ENCODE results near the gene MAFF.

MAFF gene

DNA sequence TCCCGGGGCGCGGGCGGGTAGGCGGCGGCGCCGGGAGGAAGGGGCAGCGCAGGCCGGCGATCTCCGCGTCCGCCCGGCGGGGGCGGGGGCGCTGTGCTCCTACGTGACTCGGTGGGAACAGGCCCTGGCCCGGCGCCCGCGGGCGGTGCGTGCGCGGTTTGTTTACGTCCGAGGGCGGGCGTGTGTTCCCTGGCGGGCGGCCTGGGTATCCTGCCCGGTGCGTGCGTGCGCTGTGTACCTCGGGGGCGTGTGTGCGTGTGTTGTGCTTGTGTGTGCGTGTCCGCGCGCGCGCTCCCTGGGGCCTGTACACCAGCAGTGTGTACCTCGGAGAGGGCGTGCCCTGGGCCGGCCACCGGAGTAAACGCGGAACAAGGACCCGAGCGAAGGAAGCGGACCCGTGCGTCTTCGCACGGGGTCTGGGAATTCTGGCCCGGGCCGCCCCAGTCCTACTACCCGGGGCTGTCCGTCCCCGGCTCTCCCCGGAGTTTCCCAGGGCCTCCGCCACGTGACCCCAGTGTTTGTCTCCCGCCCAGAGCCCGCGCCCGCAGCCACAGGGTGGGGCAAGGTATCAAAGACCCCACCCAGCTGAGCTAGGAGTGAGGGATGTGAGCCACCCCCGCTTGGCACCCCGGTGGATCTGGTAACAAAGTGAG is 769 bp downstream of the MAFF start:
- TF ChIP-seq, protein P1, sequence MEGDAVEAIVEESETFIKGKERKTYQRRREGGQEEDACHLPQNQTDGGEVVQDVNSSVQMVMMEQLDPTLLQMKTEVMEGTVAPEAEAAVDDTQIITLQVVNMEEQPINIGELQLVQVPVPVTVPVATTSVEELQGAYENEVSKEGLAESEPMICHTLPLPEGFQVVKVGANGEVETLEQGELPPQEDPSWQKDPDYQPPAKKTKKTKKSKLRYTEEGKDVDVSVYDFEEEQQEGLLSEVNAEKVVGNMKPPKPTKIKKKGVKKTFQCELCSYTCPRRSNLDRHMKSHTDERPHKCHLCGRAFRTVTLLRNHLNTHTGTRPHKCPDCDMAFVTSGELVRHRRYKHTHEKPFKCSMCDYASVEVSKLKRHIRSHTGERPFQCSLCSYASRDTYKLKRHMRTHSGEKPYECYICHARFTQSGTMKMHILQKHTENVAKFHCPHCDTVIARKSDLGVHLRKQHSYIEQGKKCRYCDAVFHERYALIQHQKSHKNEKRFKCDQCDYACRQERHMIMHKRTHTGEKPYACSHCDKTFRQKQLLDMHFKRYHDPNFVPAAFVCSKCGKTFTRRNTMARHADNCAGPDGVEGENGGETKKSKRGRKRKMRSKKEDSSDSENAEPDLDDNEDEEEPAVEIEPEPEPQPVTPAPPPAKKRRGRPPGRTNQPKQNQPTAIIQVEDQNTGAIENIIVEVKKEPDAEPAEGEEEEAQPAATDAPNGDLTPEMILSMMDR (IDR thresholded peaks at IDR 0.05; ENCODE audit: poor library complexity, severe bottlenecking), result peak; percentile 35
- no peaks in the 10 kb centered on the region for H3K27me3 ChIP-seq (ENCODE audit: insufficient read depth, poor library complexity, severe bottlenecking)
- ATAC-seq (ENCODE audit: low read depth), result peak; percentile 40
- peaks cover 7% of the 10 kb centered on the region for H3K4me1 ChIP-seq (ENCODE audit: insufficient read depth, poor library complexity, severe bottlenecking)
- H3K9me3 ChIP-seq (ENCODE audit: severe bottlenecking), result no peaks in the 10 kb centered on the region
- peak overlapping the region; percentile 91 for H3K27ac ChIP-seq (ENCODE audit: poor library complexity, severe bottlenecking)
- H3K4me3 ChIP-seq (ENCODE audit: severe bottlenecking), result peak overlapping the region; percentile 71
- DNase-seq (ENCODE audit: low spot score), result no peak
- 0 out of 2 replicates have a peak, but pooled peaks cover 6% of the 10 kb centered on the region for H3K36me3 ChIP-seq (ENCODE audit: low read depth)

DNA sequence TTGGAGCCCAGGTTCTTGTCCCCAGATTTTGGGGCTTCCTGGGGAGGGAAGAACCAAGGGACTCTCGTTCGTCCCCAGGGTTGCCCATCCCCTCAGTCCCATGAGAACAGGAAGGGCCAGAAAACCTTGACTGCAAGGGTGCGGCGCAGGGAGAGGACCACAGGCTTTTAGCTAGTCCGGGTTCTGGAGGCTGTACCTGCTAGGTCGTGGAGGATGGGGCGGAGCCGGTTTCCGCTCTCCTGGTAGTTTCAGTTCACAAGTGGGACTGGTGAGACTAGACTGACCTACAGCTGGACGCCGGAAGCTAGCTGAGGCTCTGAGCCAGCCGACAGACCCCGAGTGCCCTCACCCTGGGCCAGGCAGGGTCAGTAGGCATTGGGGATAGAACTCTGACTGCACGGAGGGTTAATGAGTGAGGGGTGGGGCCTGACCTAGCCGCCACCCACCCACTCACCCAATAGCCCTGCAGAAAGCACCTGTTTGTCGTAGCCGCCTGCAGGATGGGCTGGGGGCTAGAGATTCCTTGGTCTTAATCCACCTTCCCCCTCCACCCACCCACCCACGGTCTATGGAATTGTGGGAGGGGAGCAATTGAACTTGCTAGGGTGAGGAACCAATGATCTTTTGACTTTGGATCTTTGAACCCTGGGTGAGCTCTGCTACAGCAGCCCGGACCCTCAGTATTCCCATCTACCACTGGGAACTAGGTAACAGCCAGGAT is 1.5 kb downstream of the MAFF start:
- DNase-seq (ENCODE audit: low spot score) (no peak), ATAC-seq (ENCODE audit: low read depth) (peak; percentile 58)
- peaks cover 7% of the 10 kb centered on the region for H3K4me1 ChIP-seq (ENCODE audit: insufficient read depth, poor library complexity, severe bottlenecking)
- H3K36me3 ChIP-seq (ENCODE audit: low read depth), result peaks cover 9% of the 10 kb centered on the region; the same call in 1 of the 2 replicates
- no peaks in the 10 kb centered on the region for H3K9me3 ChIP-seq (ENCODE audit: severe bottlenecking)
- peak overlapping the region; percentile 91 for H3K27ac ChIP-seq (ENCODE audit: poor library complexity, severe bottlenecking)
- TF ChIP-seq, protein P1 (IDR thresholded peaks at IDR 0.05; ENCODE audit: poor library complexity, severe bottlenecking), result no peak
- H3K4me3 ChIP-seq (ENCODE audit: severe bottlenecking), result peak overlapping the region; percentile 71
- H3K27me3 ChIP-seq (ENCODE audit: insufficient read depth, poor library complexity, severe bottlenecking), result no peaks in the 10 kb centered on the region

DNA sequence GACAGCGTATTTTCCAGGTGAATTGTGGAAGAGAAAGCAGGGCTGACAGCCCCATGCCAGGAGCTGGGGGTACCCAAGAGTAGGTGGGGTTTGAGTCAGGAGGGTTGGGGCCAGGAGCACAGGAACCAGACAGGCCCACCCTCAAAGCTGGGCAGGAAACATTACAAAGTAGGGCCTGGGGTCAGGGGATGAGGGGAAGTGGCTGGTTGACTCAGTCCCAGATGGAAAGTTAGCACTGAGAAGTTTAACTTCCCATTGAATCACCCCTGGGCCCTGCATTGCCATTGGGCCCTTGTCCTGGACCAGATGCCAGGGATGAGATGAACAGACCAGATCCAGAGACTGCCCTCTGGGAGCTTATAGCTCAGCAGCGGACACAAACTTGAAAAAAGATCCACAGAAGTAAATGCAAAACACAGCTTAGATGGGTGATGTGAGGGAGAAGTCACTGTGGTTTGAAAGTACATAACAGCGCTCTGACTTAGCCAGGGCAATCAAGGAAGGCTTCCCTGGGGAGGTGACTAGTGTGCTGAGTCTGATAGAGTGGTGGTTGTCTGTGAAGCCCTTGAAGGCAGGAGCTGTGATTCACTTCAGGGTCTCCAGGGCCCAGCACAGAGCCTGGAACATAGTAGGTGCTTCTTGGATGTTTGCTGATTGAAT is 2.2 kb downstream of the MAFF start:
- no peak for ATAC-seq (ENCODE audit: low read depth)

DNA sequence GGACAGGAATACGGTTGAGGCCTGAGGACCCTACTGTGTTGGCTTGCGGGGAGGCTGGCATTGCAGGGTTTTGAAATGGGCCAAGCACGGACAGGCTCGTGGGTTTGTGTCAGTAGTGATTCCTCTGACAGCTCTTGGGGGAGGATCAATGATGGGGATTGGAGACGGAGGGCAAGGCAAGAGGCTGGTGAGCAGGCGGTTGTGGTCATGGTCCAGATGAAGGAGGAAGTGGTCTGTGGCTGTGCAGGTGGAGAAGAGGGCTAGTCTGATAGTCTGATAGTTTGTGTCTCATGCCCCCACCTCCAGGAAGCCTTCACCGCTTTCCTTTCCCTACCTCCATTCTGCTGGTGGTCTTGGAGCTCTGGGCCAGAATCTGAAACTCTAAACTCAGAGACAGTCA is 3.0 kb downstream of the MAFF start:
- H3K9me3 ChIP-seq (ENCODE audit: severe bottlenecking), result no peaks in the 10 kb centered on the region
- H3K36me3 ChIP-seq (ENCODE audit: low read depth), result peaks cover 10% of the 10 kb centered on the region; the same call in 1 of the 2 replicates
- peak overlapping the region; percentile 91 for H3K27ac ChIP-seq (ENCODE audit: poor library complexity, severe bottlenecking)
- TF ChIP-seq, protein P1 (IDR thresholded peaks at IDR 0.05; ENCODE audit: poor library complexity, severe bottlenecking), result no peak
- H3K27me3 ChIP-seq (ENCODE audit: insufficient read depth, poor library complexity, severe bottlenecking), result no peaks in the 10 kb centered on the region
- H3K4me3 ChIP-seq (ENCODE audit: severe bottlenecking), result no peak overlapping the region
- peaks cover 7% of the 10 kb centered on the region for H3K4me1 ChIP-seq (ENCODE audit: insufficient read depth, poor library complexity, severe bottlenecking)
- DNase-seq (ENCODE audit: low spot score) (no peak), ATAC-seq (ENCODE audit: low read depth) (no peak)

More for the DNA sequence above, 2.2 kb downstream of the MAFF start:
- Histone ChIP-seq H3K27me3 (ENCODE audit: insufficient read depth, poor library complexity, severe bottlenecking) (no peaks in the 10 kb centered on the region), H3K4me3 (ENCODE audit: severe bottlenecking) (no peak overlapping the region), H3K4me1 (ENCODE audit: insufficient read depth, poor library complexity, severe bottlenecking) (peaks cover 7% of the 10 kb centered on the region), H3K27ac (ENCODE audit: poor library complexity, severe bottlenecking) (peak overlapping the region; percentile 91), H3K9me3 (ENCODE audit: severe bottlenecking) (no peaks in the 10 kb centered on the region), H3K36me3 (ENCODE audit: low read depth) (peaks cover 10% of the 10 kb centered on the region; the same call in 1 of the 2 replicates)
- TF ChIP-seq, protein P1 (IDR thresholded peaks at IDR 0.05; ENCODE audit: poor library complexity, severe bottlenecking), result no peak
- DNase-seq (ENCODE audit: low spot score), result no peak
